Loucy (cell line): Measurements from ENCODE around the gene SDK2.

Experiments
- EZH2phosphoT487 ChIP-seq: fragments of 200-600 bp; IDR thresholded peaks from 2 replicates; pipeline ENCODE4 v1.6.1; 2018; ENCODE audit warnings: antibody characterized with exemption, mild to moderate bottlenecking, moderate library complexity, borderline replicate concordance
- TF ChIP-seq, protein P1 (sequence below): fragments of 200-600 bp; sonication (generic); conservative IDR thresholded peaks from 2 replicates; pipeline ENCODE4 v1.5.1; 2014; ENCODE audit warnings: mild to moderate bottlenecking, antibody characterized with exemption, low read length

DNA sequence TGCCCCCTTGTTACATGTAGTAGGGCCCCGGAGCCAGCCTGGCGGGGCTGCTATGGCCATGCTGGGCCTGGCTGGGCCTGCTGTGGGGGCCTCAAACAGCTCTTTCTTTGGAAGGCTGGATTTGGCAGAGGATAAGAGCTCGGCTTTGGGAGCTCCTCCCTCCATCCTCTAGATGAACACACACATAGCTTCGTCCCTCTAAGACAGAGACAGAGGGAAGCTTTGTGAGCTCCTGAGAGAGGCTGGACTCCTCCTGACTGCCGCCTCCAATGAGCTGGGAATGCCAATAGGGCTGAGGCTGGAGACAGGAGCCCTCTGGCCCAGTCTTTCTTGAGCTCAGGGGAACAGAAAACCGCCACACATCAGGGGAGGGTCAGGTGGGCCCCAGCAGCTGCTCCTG is 295.1 kb downstream of the SDK2 start:
- TF ChIP-seq, protein P1, sequence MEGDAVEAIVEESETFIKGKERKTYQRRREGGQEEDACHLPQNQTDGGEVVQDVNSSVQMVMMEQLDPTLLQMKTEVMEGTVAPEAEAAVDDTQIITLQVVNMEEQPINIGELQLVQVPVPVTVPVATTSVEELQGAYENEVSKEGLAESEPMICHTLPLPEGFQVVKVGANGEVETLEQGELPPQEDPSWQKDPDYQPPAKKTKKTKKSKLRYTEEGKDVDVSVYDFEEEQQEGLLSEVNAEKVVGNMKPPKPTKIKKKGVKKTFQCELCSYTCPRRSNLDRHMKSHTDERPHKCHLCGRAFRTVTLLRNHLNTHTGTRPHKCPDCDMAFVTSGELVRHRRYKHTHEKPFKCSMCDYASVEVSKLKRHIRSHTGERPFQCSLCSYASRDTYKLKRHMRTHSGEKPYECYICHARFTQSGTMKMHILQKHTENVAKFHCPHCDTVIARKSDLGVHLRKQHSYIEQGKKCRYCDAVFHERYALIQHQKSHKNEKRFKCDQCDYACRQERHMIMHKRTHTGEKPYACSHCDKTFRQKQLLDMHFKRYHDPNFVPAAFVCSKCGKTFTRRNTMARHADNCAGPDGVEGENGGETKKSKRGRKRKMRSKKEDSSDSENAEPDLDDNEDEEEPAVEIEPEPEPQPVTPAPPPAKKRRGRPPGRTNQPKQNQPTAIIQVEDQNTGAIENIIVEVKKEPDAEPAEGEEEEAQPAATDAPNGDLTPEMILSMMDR = no peak
- no peak for TF ChIP-seq EZH2phosphoT487
